Measurements from ENCODE around the gene EIF3K. TPM values are rescaled to one million over a fixed set of nuclear protein-coding genes. Genes with fewer than 3 reads are reported as not detected.
A peak's percentile ranks its signal among the peaks of the same experiment; 100 is the strongest.

Gene EIF3K
- total RNA-seq, 1 donor from 2014 or later: 598 TPM

DNA sequence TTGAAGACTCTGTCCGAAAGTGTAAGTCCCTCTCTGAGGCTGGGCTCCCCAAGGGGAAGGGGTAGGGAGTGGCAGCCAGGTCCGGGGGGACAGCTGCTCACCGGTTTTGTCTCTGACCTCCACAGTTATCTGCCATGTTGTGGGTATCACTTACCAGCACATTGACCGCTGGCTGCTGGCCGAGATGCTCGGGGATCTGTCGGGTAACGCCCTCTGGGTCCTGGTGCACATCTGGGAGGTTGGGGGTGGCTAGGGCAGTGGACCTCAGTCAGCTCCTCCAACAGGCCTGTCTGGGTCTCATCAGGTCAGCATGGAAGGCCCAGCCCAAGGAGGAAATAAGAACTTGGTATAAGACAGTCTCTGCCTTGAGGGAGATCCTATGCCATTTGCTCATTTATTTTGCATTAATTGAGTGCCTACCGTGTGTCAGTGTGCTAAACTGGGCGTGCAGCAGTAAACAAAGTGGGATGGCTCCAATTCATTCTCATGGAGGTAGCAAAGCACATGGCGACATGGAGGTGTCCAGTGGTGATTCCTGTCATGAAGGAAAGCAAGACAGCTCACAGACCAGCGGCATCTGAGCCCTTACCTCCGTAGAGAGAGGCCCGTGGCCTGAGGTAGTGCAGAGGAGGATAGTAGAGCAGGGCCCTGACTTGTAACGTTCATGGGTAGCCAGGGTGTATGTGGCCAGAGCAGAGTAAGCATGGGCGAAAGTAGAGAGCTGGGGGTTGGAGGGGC lies 13.7 kb downstream of the EIF3K start:
- peaks cover 34% of the 10 kb centered on the region for H3K4me1 ChIP-seq
- TF ChIP-seq, protein P1, sequence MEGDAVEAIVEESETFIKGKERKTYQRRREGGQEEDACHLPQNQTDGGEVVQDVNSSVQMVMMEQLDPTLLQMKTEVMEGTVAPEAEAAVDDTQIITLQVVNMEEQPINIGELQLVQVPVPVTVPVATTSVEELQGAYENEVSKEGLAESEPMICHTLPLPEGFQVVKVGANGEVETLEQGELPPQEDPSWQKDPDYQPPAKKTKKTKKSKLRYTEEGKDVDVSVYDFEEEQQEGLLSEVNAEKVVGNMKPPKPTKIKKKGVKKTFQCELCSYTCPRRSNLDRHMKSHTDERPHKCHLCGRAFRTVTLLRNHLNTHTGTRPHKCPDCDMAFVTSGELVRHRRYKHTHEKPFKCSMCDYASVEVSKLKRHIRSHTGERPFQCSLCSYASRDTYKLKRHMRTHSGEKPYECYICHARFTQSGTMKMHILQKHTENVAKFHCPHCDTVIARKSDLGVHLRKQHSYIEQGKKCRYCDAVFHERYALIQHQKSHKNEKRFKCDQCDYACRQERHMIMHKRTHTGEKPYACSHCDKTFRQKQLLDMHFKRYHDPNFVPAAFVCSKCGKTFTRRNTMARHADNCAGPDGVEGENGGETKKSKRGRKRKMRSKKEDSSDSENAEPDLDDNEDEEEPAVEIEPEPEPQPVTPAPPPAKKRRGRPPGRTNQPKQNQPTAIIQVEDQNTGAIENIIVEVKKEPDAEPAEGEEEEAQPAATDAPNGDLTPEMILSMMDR (IDR thresholded peaks at IDR 0.05; ENCODE audit: borderline replicate concordance): no peak
- no peak overlapping the region for H3K4me3 ChIP-seq
- H3K36me3 ChIP-seq: peaks cover 84% of the 10 kb centered on the region
- DNase-seq: no peak
- H3K27ac ChIP-seq (replicated peaks): no peak overlapping the region
- no peaks in the 10 kb centered on the region for H3K9me3 ChIP-seq (replicated peaks)
- no peaks in the 10 kb centered on the region for H3K27me3 ChIP-seq (ENCODE audit: low read depth)
- intact Hi-C loops (cut with micrococcal nuclease): loop anchor here (10.0 kb wide), 1 partner anchor 228 kb away; the partner anchor contains the start of gene FAM98C

DNA sequence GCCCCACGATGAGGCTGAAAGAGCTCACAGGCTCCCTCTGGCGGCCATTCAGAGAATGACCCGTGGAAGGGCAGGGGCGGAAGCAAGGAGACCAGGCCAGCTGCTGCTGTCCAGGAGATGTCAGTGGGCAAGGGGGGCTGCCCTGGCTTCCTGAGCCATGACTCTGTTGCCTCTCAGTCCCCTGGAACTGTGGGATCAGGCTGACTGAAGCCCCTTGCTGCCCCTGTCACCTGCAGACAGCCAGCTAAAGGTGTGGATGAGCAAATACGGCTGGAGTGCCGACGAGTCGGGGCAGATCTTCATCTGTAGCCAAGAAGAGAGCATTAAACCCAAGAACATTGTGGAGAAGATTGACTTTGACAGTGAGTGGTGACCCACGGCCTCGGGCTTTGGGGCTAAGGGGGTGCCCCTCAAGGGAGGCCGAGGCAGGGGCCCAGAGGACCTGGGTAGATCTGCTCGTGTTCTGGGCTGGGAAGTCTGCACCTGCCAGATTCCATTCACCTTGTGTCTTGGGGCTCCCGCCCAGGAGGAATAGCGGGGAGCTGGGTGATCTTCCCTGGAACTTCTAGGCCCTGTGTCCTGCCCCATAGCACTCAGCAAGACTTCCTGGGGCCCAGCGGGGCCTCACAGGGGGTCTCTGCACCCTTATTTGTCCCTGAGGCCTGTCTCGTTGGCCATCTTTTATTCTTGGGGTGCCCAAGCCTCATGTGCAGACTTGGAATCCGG lies 15.9 kb downstream of the EIF3K start:
- intact Hi-C loops (cut with micrococcal nuclease): loop anchor here (10.0 kb wide), 1 partner anchor 230 kb away; the partner anchor contains the start of gene FAM98C
- H3K9me3 ChIP-seq (replicated peaks): no peaks in the 10 kb centered on the region
- peaks cover 39% of the 10 kb centered on the region for H3K4me1 ChIP-seq
- peak; percentile 71 for DNase-seq
- no peak overlapping the region for H3K4me3 ChIP-seq
- peaks cover 71% of the 10 kb centered on the region for H3K36me3 ChIP-seq
- peak overlapping the region; percentile 46 for H3K27ac ChIP-seq (replicated peaks)
- TF ChIP-seq, protein P1 (IDR thresholded peaks at IDR 0.05; ENCODE audit: borderline replicate concordance): peak; percentile 99
- no peaks in the 10 kb centered on the region for H3K27me3 ChIP-seq (ENCODE audit: low read depth)

- H3K27me3 ChIP-seq (ENCODE audit: low read depth): no peaks in the 10 kb centered on the region
- peak overlapping the region; percentile 82 for H3K27ac ChIP-seq (replicated peaks)
- no peak for DNase-seq
- H3K4me1 ChIP-seq: peaks cover 45% of the 10 kb centered on the region
- peaks cover 63% of the 10 kb centered on the region for H3K36me3 ChIP-seq
- H3K4me3 ChIP-seq: no peak overlapping the region
- intact Hi-C loops (cut with micrococcal nuclease): loop anchor here (10.0 kb wide), 1 partner anchor 231 kb away; the partner anchor contains the start of gene FAM98C
- H3K9me3 ChIP-seq (replicated peaks): no peaks in the 10 kb centered on the region
- TF ChIP-seq, protein P1 (IDR thresholded peaks at IDR 0.05; ENCODE audit: borderline replicate concordance): no peak
Measured at GRCh38 chr19:38635483-38636399, 16.8 kb downstream of the EIF3K start.

DNA sequence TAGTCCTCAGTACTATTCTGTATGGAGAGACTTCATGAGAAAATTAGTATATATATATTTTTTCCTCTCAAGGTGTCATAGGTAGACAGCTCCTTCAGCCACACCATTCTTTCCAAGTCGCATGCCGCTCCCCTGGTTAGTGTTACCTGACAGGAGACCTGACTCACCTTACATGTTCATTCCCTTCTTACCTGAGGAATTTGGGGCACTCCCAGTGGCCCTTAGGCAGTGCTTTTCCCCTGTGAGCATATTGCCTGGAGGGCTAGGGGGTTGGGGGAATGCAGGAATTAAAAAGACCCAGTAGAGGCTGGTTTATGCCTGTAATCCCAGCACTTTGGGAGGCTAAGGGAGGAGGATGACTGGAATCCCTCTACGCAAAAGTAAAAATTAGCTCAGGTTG lies 19.5 kb downstream of the EIF3K start:
- intact Hi-C loops (cut with micrococcal nuclease): loop anchor here (10.0 kb wide), 1 partner anchor 234 kb away; the partner anchor contains the start of gene FAM98C
- H3K4me3 ChIP-seq: no peak overlapping the region
- TF ChIP-seq, protein P1 (IDR thresholded peaks at IDR 0.05; ENCODE audit: borderline replicate concordance): no peak
- H3K9me3 ChIP-seq (replicated peaks): no peaks in the 10 kb centered on the region
- DNase-seq: no peak
- peaks cover 37% of the 10 kb centered on the region for H3K36me3 ChIP-seq
- peak overlapping the region; percentile 4 for H3K27ac ChIP-seq (replicated peaks)
- H3K4me1 ChIP-seq: peaks cover 65% of the 10 kb centered on the region
- no peaks in the 10 kb centered on the region for H3K27me3 ChIP-seq (ENCODE audit: low read depth)

DNA sequence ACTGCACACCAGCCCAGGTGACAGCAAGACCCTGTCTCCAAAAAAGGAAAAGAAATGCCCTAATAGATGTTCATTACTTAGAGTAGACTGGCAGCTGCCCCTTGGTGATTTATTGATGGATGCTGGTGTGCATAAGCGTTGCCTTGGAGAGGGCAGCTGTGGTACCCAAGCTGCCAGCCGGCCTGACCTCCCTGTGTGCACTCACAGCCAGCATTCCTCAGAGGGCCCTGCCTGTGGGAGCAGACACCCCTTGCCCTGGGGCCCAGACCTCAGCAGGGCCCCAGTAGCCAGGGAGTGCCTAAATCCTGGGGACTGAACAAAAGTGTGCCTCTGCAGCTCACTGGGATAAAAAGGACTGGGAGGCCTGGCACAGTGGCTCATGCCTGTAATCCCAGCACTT lies 20.7 kb downstream of the EIF3K start:
- intact Hi-C loops (cut with micrococcal nuclease): loop anchor here (10.0 kb wide), 1 partner anchor 235 kb away; the partner anchor contains the start of gene FAM98C
- TF ChIP-seq, protein P1 (IDR thresholded peaks at IDR 0.05; ENCODE audit: borderline replicate concordance): no peak

More for the DNA sequence above, 20.7 kb downstream of the EIF3K start:
- Histone ChIP-seq H3K4me3 (no peak overlapping the region), H3K36me3 (peaks cover 33% of the 10 kb centered on the region), H3K9me3 (replicated peaks) (no peaks in the 10 kb centered on the region), H3K27me3 (ENCODE audit: low read depth) (no peaks in the 10 kb centered on the region), H3K27ac (replicated peaks) (peak overlapping the region; percentile 83), H3K4me1 (peaks cover 60% of the 10 kb centered on the region)
- DNase-seq: no peak
